Fibroblast of upper back skin (primary cell): Measurements from ENCODE around the gene OMP.
"Not testable (repeated sequence)": the region's sequence is repeated elsewhere in the genome, so short reads cannot be mapped to it uniquely, and the experiment has no call there.

Source experiments
- DNase-seq: peaks from one replicate; pipeline ENCODE4 v3.0.0-alpha.2; 2013

Gene OMP

GRCh38 chr11:77102246-77103210 is at the start of gene OMP:
Gene OMP, plus strand, starts transcription at chr11:77102840. Its CDS starts 0 bp downstream, at chr11:77102840.
- no peak for DNase-seq

- no peak for DNase-seq
Observed at GRCh38 chr11:77053217-77054015, 49.2 kb upstream of the OMP start.

- DNase-seq: no peak
Observed at GRCh38 chr11:77054084-77054483, 48.6 kb upstream of the OMP start.

- DNase-seq: no peak
Observed at GRCh38 chr11:77055101-77055561, 47.5 kb upstream of the OMP start.

- DNase-seq: no peak
Observed at GRCh38 chr11:77055913-77056312, 46.7 kb upstream of the OMP start.

- no peak for DNase-seq
Observed at GRCh38 chr11:77056814-77057402, 45.7 kb upstream of the OMP start.

GRCh38 chr11:77057938-77058474 is 44.6 kb upstream of the OMP start:
- no peak for DNase-seq

GRCh38 chr11:77058900-77059299 is 43.7 kb upstream of the OMP start:
- DNase-seq: no peak

GRCh38 chr11:77059806-77060205 is 42.8 kb upstream of the OMP start:
- no peak for DNase-seq

- no peak for DNase-seq
Observed at GRCh38 chr11:77060234-77060633, 42.4 kb upstream of the OMP start.

GRCh38 chr11:77061258-77061657 is 41.4 kb upstream of the OMP start:
- not testable (repeated sequence) for DNase-seq

- no peak for DNase-seq
Observed at GRCh38 chr11:77062924-77063323, 39.7 kb upstream of the OMP start.

- no peak for DNase-seq
Observed at GRCh38 chr11:77063407-77063806, 39.2 kb upstream of the OMP start.

GRCh38 chr11:77063861-77064260 is 38.8 kb upstream of the OMP start:
- no peak for DNase-seq

GRCh38 chr11:77064648-77065217 is 37.9 kb upstream of the OMP start:
- no peak for DNase-seq

- DNase-seq: peak; percentile 44
Observed at GRCh38 chr11:77065878-77066228, 36.8 kb upstream of the OMP start.

GRCh38 chr11:77066229-77067042 is 36.2 kb upstream of the OMP start, which contains the start of gene CAPN5:
Gene CAPN5, plus strand, starts transcription at chr11:77066971. Its CDS starts 17,916 bp downstream, at chr11:77084887.
- DNase-seq: peak; percentile 92

- DNase-seq: no peak
Observed at GRCh38 chr11:77067861-77068443, 34.7 kb upstream of the OMP start.

- no peak for DNase-seq
Observed at GRCh38 chr11:77068457-77069335, 33.9 kb upstream of the OMP start.

GRCh38 chr11:77069336-77069968 is 33.2 kb upstream of the OMP start:
- DNase-seq: no peak
